Dendritic cell treated with granulocyte-macrophage colony-stimulating factor and Interleukin-4, amounts not matched to agents 40 ng/mL and 50 ng/mL, for 4 days (primary cell): Measurements from ENCODE around the gene DLEC1.

ENCODE experiments used
- H3K27ac Mint-ChIP-seq: one replicate; pipeline ENCODE4 v1.8.0; 2022; ENCODE audit warnings: mild to moderate bottlenecking, mixed read lengths
- H3K27me3 Mint-ChIP-seq: one replicate; pipeline ENCODE4 v1.8.0; 2022; ENCODE audit warnings: mild to moderate bottlenecking, mixed read lengths
- H3K36me3 Mint-ChIP-seq: one replicate; pipeline ENCODE4 v1.8.0; 2022; ENCODE audit warnings: low read depth, mixed read lengths
- H3K4me1 Mint-ChIP-seq: one replicate; pipeline ENCODE4 v1.8.0; 2022; ENCODE audit warnings: low read depth, mixed read lengths
- H3K4me3 Mint-ChIP-seq: one replicate; pipeline ENCODE4 v1.8.0; 2022; ENCODE audit warnings: mild to moderate bottlenecking, moderate library complexity, mixed read lengths
- H3K9me3 Mint-ChIP-seq: one replicate; pipeline ENCODE4 v1.8.0; 2022; ENCODE audit warnings: mixed read lengths
- intact Hi-C: fragments of 100-400 bp; cut with micrococcal nuclease; formaldehyde crosslinking; loops from one replicate; pipeline ENCODE4 v1.15.0; 2022

DLEC1 gene

GRCh38 chr3:38168151-38169026, 129.4 kb downstream of the DLEC1 start:
- H3K27me3 Mint-ChIP-seq = no peaks in the 10 kb centered on the region
- H3K4me1 Mint-ChIP-seq = peaks cover 50% of the 10 kb centered on the region
- H3K27ac Mint-ChIP-seq = no peak overlapping the region
- H3K4me3 Mint-ChIP-seq = no peak overlapping the region
- H3K36me3 Mint-ChIP-seq = peaks cover 24% of the 10 kb centered on the region
- intact Hi-C loops = no loop called here
- H3K9me3 Mint-ChIP-seq = no peaks in the 10 kb centered on the region

- H3K9me3 Mint-ChIP-seq = no peaks in the 10 kb centered on the region
- intact Hi-C loops = no loop called here
- peaks cover 24% of the 10 kb centered on the region for H3K36me3 Mint-ChIP-seq
- H3K4me1 Mint-ChIP-seq = peaks cover 51% of the 10 kb centered on the region
- no peak overlapping the region for H3K4me3 Mint-ChIP-seq
- no peaks in the 10 kb centered on the region for H3K27me3 Mint-ChIP-seq
- H3K27ac Mint-ChIP-seq = no peak overlapping the region
Measured at GRCh38 chr3:38169027-38169317, 130.0 kb downstream of the DLEC1 start.

- H3K27me3 Mint-ChIP-seq = no peaks in the 10 kb centered on the region
- intact Hi-C loops = no loop called here
- H3K27ac Mint-ChIP-seq = no peak overlapping the region
- no peak overlapping the region for H3K4me3 Mint-ChIP-seq
- H3K4me1 Mint-ChIP-seq = peaks cover 57% of the 10 kb centered on the region
- H3K9me3 Mint-ChIP-seq = no peaks in the 10 kb centered on the region
- H3K36me3 Mint-ChIP-seq = peaks cover 17% of the 10 kb centered on the region
Measured at GRCh38 chr3:38170722-38171121, 131.7 kb downstream of the DLEC1 start.

GRCh38 chr3:38171622-38172021, 132.6 kb downstream of the DLEC1 start:
- Mint-ChIP-seq H3K27me3 (no peaks in the 10 kb centered on the region), H3K4me1 (peaks cover 50% of the 10 kb centered on the region), H3K4me3 (no peak overlapping the region), H3K36me3 (peaks cover 11% of the 10 kb centered on the region), H3K9me3 (no peaks in the 10 kb centered on the region), H3K27ac (no peak overlapping the region)
- intact Hi-C loops = no loop called here
